Measurements from ENCODE around the gene MRPS7. TPM values are rescaled to one million over a fixed set of nuclear protein-coding genes. Genes with fewer than 3 reads are reported as not detected.

The MRPS7 gene
- total RNA-seq, 1 experiment from 2014 or later, result 93.7 TPM

GRCh38 chr17:75287221-75287620, 25.5 kb downstream of the MRPS7 start:
- Mint-ChIP-seq H3K27ac (no peak overlapping the region), H3K4me3 (peak overlapping the region in 1 of 2 experiments; percentile 32; a peak in 1 of 5 replicates), H3K27me3 (ENCODE audit: low read depth) (no peaks in the 10 kb centered on the region; the same call in 1 of the 2 replicates), H3K36me3 (ENCODE audit: insufficient read depth in 1 of 3, low read depth in 3 of 3) (peaks cover 10 to 31% (median 15%) of the 10 kb centered on the region in 3 experiments; a peak in 6 of 7 replicates), H3K9me3 (no peaks in the 10 kb centered on the region; a peak in 1 of 5 replicates), H3K4me1 (peaks cover 8 to 10% of the 10 kb centered on the region in 2 experiments)
- H2BK15ac ChIP-seq (ENCODE audit: low read depth, low read length), result no peak overlapping the region
- H3K23ac ChIP-seq (ENCODE audit: insufficient read length, low read depth, low read length), result no peak overlapping the region
- no peak overlapping the region for H3K9ac ChIP-seq (ENCODE audit: extremely low read depth, insufficient read length, low read length)
- no peak overlapping the region for H2BK120ac ChIP-seq (ENCODE audit: low read depth, low read length, poor library complexity, severe bottlenecking)
- H3K9me3 ChIP-seq (ENCODE audit: control insufficient read depth, low read depth, low read length), result no peaks in the 10 kb centered on the region
- H3K23me2 ChIP-seq (ENCODE audit: insufficient read length, low read depth, low read length, poor library complexity, severe bottlenecking), result peaks cover 9% of the 10 kb centered on the region
- no peak overlapping the region for H3K14ac ChIP-seq (ENCODE audit: insufficient read depth, low read length)
- no peak overlapping the region for H2BK20ac ChIP-seq (ENCODE audit: low read depth, low read length, poor library complexity, severe bottlenecking)
- H4K20me1 ChIP-seq (ENCODE audit: control insufficient read depth, insufficient read depth, insufficient read length), result no peaks in the 10 kb centered on the region
- H3K27me3 ChIP-seq (ENCODE audit: insufficient read depth, low read length), result no peaks in the 10 kb centered on the region
- no peak overlapping the region for H2BK12ac ChIP-seq (ENCODE audit: insufficient read length, low read depth, low read length)
- H3K4me1 ChIP-seq (ENCODE audit: insufficient read depth, low read length), result no peaks in the 10 kb centered on the region
- H3K27ac ChIP-seq (ENCODE audit: insufficient read length, low read depth, low read length), result no peak overlapping the region
- no peak for TF ChIP-seq CTCF (conservative IDR thresholded peaks at IDR 0.05)
- no peak overlapping the region for H3T11ph ChIP-seq (ENCODE audit: low read length)
- no peak overlapping the region for H4K8ac ChIP-seq (replicated peaks; ENCODE audit: insufficient read length, low read depth, low read length)
- H3K4ac ChIP-seq (ENCODE audit: low read depth, low read length), result no peak overlapping the region
- no peak overlapping the region for H2AK5ac ChIP-seq (ENCODE audit: insufficient read length, low read length)
- H3K4me2 ChIP-seq (ENCODE audit: insufficient read depth, insufficient read length, low read length), result no peak overlapping the region
- H3K56ac ChIP-seq (ENCODE audit: insufficient read length, low read depth, low read length), result no peak overlapping the region
- no peak overlapping the region for H3K18ac ChIP-seq (ENCODE audit: insufficient read length, low read depth, low read length)
- WGBS (ENCODE audit: extremely low coverage, insufficient read length, low lambda C conversion rate), result no CpG with 5 or more reads among the region's 9 CpGs
- no peaks in the 10 kb centered on the region for H3K79me1 ChIP-seq (ENCODE audit: insufficient read depth, low read depth, low read length, poor library complexity, severe bottlenecking)
- H2AFZ ChIP-seq (ENCODE audit: low read length), result no peak overlapping the region
- H2BK5ac ChIP-seq (ENCODE audit: insufficient read length, low read length), result no peak overlapping the region
- DNase-seq, result no peak
- H4K5ac ChIP-seq (ENCODE audit: insufficient read length, low read depth, low read length), result no peak overlapping the region
- H4K91ac ChIP-seq (ENCODE audit: insufficient read length, low read depth, low read length), result no peak overlapping the region
- H3K79me2 ChIP-seq (ENCODE audit: insufficient read depth, low read length), result no peaks in the 10 kb centered on the region
